AG04450 (cell line): Measurements from ENCODE around the gene PSMG4. TPM values are rescaled to one million over a fixed set of nuclear protein-coding genes. Genes with fewer than 3 reads are reported as not detected.

Experiments
- CTCF ChIA-PET: fragments of 300-600, 350-600 bp; formaldehyde crosslinking; extraction: SDS; loops from one replicate; lab custom pipeline; 2022; ENCODE audit warnings: antibody characterized with exemption, inconsistent platforms; lab: Charles Lee
- POLR2A ChIA-PET: fragments of 350-600 bp; formaldehyde crosslinking; extraction: SDS; loops from one replicate; lab custom pipeline; 2021; ENCODE audit warnings: antibody characterized with exemption, inconsistent platforms; lab: Yijun Ruan, JAX
- DNase-seq: peaks from one replicate; pipeline ENCODE4 v3.0.0-alpha.2; 2011; ENCODE audit warnings: low read depth, low spot score
- H3K27ac ChIP-seq: one replicate; pipeline ENCODE4 v1.5.1; 2012; ENCODE audit warnings: low read depth, low read length, control low read depth
- H3K27me3 ChIP-seq: one replicate; pipeline ENCODE4 v1.6.0; 2012; ENCODE audit warnings: low read length; ENCODE audit not compliant: control insufficient read depth, insufficient read depth
- H3K4me3 ChIP-seq: 2 replicates; pipeline ENCODE4 v1.5.1; 2011; ENCODE audit warnings: mild to moderate bottlenecking, low read depth, low read length, control low read depth
- H3K9me3 ChIP-seq: 2 replicates; pipeline ENCODE4 v1.5.1; 2012; ENCODE audit warnings: low read length; ENCODE audit not compliant: control insufficient read depth, insufficient read depth
- polyA plus RNA-seq: library from polyadenylated mRNA; depleted of rRNA; stranded (reverse); fragments of >200 nt; gene quantifications from 2 replicates; pipeline ENCODE4 v1.2.3, GENCODE V29; 2011
- TF ChIP-seq, protein P1 (sequence below): IDR thresholded peaks from 2 replicates; pipeline ENCODE4 v1.5.1; 2011; ENCODE audit warnings: low read depth, low read length, control low read depth, inconsistent platforms

The PSMG4 gene
- polyA plus RNA-seq, 1 experiment = 15.8 TPM

DNA sequence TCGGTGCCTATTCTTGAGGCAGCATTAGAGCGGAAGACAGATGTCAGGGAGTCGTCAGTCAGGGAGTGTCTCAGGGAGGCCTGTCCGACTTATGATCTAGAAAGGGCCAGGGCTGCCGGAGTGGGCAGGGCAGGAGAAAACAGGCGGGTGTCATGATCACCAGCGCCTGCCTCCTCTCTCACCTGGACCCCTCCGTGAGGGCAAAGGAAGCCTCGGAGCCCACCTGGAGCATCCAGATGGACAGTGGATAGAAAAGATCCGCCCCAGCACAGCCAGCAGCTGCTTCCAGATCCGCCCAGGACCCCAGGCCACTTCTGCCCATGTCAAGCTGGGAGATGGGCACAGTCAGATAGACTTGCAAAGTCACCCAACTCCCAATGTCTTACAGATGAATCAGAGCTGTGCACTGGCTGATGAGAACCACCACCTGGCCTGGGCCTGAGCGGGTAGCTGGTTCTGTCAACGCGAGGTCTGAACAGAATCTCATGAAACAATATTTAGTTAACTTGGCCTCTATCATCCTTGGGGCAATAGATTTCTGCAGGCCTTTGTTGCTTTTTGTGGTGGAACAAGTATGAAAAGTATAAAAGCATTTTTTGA, 22.2 kb downstream of the PSMG4 start:
- TF ChIP-seq, protein P1, sequence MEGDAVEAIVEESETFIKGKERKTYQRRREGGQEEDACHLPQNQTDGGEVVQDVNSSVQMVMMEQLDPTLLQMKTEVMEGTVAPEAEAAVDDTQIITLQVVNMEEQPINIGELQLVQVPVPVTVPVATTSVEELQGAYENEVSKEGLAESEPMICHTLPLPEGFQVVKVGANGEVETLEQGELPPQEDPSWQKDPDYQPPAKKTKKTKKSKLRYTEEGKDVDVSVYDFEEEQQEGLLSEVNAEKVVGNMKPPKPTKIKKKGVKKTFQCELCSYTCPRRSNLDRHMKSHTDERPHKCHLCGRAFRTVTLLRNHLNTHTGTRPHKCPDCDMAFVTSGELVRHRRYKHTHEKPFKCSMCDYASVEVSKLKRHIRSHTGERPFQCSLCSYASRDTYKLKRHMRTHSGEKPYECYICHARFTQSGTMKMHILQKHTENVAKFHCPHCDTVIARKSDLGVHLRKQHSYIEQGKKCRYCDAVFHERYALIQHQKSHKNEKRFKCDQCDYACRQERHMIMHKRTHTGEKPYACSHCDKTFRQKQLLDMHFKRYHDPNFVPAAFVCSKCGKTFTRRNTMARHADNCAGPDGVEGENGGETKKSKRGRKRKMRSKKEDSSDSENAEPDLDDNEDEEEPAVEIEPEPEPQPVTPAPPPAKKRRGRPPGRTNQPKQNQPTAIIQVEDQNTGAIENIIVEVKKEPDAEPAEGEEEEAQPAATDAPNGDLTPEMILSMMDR = no peak
- no peak for DNase-seq
- Histone ChIP-seq H3K27ac (no peak overlapping the region), H3K27me3 (no peaks in the 10 kb centered on the region), H3K4me3 (no peak overlapping the region), H3K9me3 (no peaks in the 10 kb centered on the region)
- ChIA-PET CTCF (interaction anchor here (0.8 to 3.9 kb wide), 7 partner anchors 29 to 737 kb away, joined by 3 to 78 read pairs (median 4); no protein-coding TSS in a partner anchor), POLR2A (no interaction called here)

DNA sequence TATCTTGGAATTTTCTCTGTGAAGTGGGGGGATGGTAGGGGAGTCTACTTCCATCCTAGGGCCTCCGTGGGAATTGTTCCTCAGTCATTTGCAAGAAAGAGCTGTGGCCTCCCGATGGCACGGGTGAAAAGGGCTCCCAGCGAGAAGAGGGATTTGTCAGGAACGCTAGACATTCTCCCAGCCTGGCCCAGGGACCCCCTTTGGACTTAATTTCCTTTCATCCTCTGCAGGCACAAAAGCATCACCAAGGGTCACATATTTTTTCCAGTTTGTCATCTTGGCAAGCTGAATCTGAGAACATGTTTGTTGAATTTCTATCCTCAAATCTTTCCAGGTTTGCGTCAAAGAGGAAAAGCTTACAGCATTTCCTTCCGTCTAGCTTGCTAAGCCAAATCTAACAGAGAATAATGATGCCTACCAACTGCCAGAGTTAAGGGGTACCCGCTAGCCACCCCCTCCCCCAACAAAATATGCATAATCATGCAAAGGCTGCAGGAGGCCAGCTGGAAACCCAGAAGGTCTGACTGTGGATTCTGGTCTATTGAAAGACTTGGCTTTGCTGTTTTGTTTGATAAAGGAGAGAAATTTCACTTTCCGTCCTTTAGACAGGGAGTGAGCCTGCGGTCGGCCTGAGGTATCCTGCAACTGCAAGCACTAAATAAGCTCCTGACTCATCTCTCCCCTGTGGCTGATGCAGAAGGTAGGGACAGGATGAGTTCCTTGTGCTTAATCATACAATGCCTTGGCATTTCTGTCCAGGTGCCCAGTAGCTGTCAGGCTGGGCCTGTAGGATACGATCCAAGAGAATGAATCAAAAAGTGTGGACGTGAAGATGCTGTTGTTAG, 23.1 kb downstream of the PSMG4 start:
- POLR2A ChIA-PET = interaction anchor here (0.9 kb wide), 1 partner anchor 16 kb away, joined by 3 read pairs; no protein-coding TSS in a partner anchor
- H3K4me3 ChIP-seq = no peak overlapping the region
- TF ChIP-seq, protein P1 = no peak
- DNase-seq = peak; percentile 13
- no peaks in the 10 kb centered on the region; the same call in 1 of the 2 replicates for H3K9me3 ChIP-seq
- CTCF ChIA-PET = interaction anchor here (0.6 to 3.9 kb wide), 11 partner anchors 10 to 736 kb away, joined by 3 to 78 read pairs (median 4); no protein-coding TSS in a partner anchor
- H3K27me3 ChIP-seq = no peaks in the 10 kb centered on the region
- peak overlapping the region; percentile 34 for H3K27ac ChIP-seq

DNA sequence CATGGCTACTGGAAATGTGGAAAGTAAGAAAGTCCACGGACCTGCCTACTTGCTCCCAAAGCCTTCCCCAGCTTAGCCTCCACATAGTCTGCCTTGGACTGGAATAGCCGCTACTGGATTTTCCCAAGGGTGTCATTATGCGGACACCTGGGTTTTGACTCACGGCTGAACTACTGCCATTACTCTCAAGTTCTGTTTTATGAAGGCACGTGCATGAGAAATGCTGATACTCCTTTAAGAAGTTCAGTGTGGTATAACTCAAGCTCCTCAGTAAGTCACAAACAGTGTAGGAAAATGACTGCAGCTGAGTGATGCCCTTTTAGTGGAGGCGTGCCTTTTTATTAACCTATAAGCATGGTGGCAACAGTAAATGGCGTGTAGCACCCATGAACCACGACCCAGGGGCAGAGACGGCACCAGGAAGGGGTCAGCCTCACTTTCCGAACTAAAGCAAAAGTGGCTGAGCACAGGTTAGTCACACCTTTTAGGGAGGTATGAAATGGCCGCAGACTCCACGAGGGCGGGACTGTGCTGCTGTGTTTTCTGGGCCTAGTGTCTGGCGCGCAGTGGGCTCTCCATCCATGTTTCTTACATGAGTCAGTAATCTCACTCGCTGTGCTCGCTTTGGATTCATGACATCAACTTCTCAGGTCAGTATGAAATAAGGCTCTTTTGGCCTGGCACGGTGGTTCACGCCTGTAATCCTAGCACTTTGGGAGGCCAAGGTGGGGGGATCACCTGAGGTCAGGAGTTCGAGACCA, 23.9 kb downstream of the PSMG4 start:
- H3K27me3 ChIP-seq = no peaks in the 10 kb centered on the region
- no peak for DNase-seq
- no peaks in the 10 kb centered on the region; the same call in 1 of the 2 replicates for H3K9me3 ChIP-seq
- TF ChIP-seq, protein P1 = no peak
- no peak overlapping the region for H3K4me3 ChIP-seq
- H3K27ac ChIP-seq = no peak overlapping the region
- ChIA-PET CTCF (interaction anchor here (0.6 to 3.9 kb wide), 9 partner anchors 9 to 725 kb away, joined by 3 to 78 read pairs (median 4); no protein-coding TSS in a partner anchor), POLR2A (no interaction called here)

- no peak for DNase-seq
- H3K27me3 ChIP-seq = no peaks in the 10 kb centered on the region
- ChIA-PET POLR2A (no interaction called here), CTCF (interaction anchor here (1.5 to 1.7 kb wide), 2 partner anchors 449 to 725 kb away, joined by 4 to 8 read pairs; no protein-coding TSS in a partner anchor)
- no peak overlapping the region for H3K27ac ChIP-seq
- TF ChIP-seq, protein P1 = no peak
- H3K9me3 ChIP-seq = no peaks in the 10 kb centered on the region; the same call in 1 of the 2 replicates
- H3K4me3 ChIP-seq = no peak overlapping the region
Observed at GRCh38 chr6:3283241-3283640, 24.5 kb downstream of the PSMG4 start.
